GM18502 (cell line): ENCODE data around the gene ZFHX3.
"Not testable (repeated sequence)": the region's sequence is repeated elsewhere in the genome, so short reads cannot be mapped to it uniquely, and the experiment has no call there.

Experiments used
- ATAC-seq: cut with Tn5 transposase; IDR thresholded peaks from one replicate; pipeline ENCODE4 v1.9.1; 2021; ENCODE audit warnings: mild to moderate bottlenecking; ENCODE audit not compliant: unreplicated experiment, poor library complexity

Gene ZFHX3

GRCh38 chr16:73025151-73025855 lies 22.6 kb downstream of the ZFHX3 start:
- no peak for ATAC-seq

- no peak for ATAC-seq
Observed at GRCh38 chr16:73024571-73025105, 23.3 kb downstream of the ZFHX3 start.

- ATAC-seq, result no peak
Observed at GRCh38 chr16:73023752-73024570, 24.0 kb downstream of the ZFHX3 start.

GRCh38 chr16:73023320-73023719 lies 24.6 kb downstream of the ZFHX3 start:
- ATAC-seq, result no peak

GRCh38 chr16:73022534-73022933 lies 25.4 kb downstream of the ZFHX3 start:
- no peak for ATAC-seq

GRCh38 chr16:73021866-73022495 lies 25.9 kb downstream of the ZFHX3 start:
- no peak for ATAC-seq

- no peak for ATAC-seq
Observed at GRCh38 chr16:73020409-73020884, 27.5 kb downstream of the ZFHX3 start.

- no peak for ATAC-seq
Observed at GRCh38 chr16:73019457-73020362, 28.2 kb downstream of the ZFHX3 start.

GRCh38 chr16:73018821-73019456 lies 29.0 kb downstream of the ZFHX3 start:
- no peak for ATAC-seq

GRCh38 chr16:73017321-73017720 lies 30.6 kb downstream of the ZFHX3 start:
- ATAC-seq, result no peak

GRCh38 chr16:73016488-73016830 lies 31.5 kb downstream of the ZFHX3 start:
- ATAC-seq, result peak; percentile 69

GRCh38 chr16:73015612-73016487 lies 32.1 kb downstream of the ZFHX3 start:
- peak; percentile 78 for ATAC-seq

- ATAC-seq, result no peak
Observed at GRCh38 chr16:73014768-73015167, 33.2 kb downstream of the ZFHX3 start.

- no peak for ATAC-seq
Observed at GRCh38 chr16:73013974-73014373, 34.0 kb downstream of the ZFHX3 start.

GRCh38 chr16:73012341-73012740 lies 35.6 kb downstream of the ZFHX3 start:
- no peak for ATAC-seq

GRCh38 chr16:73011926-73012325 lies 36.0 kb downstream of the ZFHX3 start:
- ATAC-seq, result no peak

- ATAC-seq, result no peak
Observed at GRCh38 chr16:73010150-73010676, 37.7 kb downstream of the ZFHX3 start.

GRCh38 chr16:73009710-73010109 lies 38.2 kb downstream of the ZFHX3 start:
- not testable (repeated sequence) for ATAC-seq
